Suprapubic skin (tissue), 4 donors: Measurements from ENCODE around the gene PCBP2.

Experiments
- CTCF ChIP-seq, 2 donors: fragments of 200-600 bp in 1 of 2; fragments of 450-650 bp in 1 of 2; sonication (generic) in 1 of 2; IDR thresholded peaks; one replicate each; pipeline ENCODE4 v1.5.1; 2016 to 2019; ENCODE audit warnings: antibody characterized with exemption in 2 of 2, mild to moderate bottlenecking in 1 of 2, moderate library complexity in 1 of 2
- EP300 ChIP-seq: sonication (generic); formaldehyde crosslinking; IDR thresholded peaks from one replicate; pipeline ENCODE4 v1.6.1; 2017; ENCODE audit warnings: antibody characterized with exemption
- POLR2A ChIP-seq, 2 donors: fragments of 450-650 bp; IDR thresholded peaks; one replicate each; pipeline ENCODE4 v1.6.1; 2017; ENCODE audit warnings: antibody characterized with exemption in 2 of 2, mild to moderate bottlenecking in 2 of 2, moderate library complexity in 2 of 2
- POLR2AphosphoS5 ChIP-seq, 3 donors: sonication (generic); formaldehyde crosslinking; IDR thresholded peaks; one replicate each; pipeline ENCODE4 v1.6.1; 2017; ENCODE audit warnings: antibody characterized with exemption in 3 of 3

- TF ChIP-seq POLR2A (IDR thresholded peaks at IDR 0.05) (no peak), CTCF (IDR thresholded peaks at IDR 0.05) (no peak), POLR2AphosphoS5 (IDR thresholded peaks at IDR 0.05) (no peak), EP300 (no peak)
Observed at GRCh38 chr12:53474077-53474476, 22.2 kb downstream of the PCBP2 start.
